Measurements from ENCODE around the gene NRL.

Gene NRL

DNA sequence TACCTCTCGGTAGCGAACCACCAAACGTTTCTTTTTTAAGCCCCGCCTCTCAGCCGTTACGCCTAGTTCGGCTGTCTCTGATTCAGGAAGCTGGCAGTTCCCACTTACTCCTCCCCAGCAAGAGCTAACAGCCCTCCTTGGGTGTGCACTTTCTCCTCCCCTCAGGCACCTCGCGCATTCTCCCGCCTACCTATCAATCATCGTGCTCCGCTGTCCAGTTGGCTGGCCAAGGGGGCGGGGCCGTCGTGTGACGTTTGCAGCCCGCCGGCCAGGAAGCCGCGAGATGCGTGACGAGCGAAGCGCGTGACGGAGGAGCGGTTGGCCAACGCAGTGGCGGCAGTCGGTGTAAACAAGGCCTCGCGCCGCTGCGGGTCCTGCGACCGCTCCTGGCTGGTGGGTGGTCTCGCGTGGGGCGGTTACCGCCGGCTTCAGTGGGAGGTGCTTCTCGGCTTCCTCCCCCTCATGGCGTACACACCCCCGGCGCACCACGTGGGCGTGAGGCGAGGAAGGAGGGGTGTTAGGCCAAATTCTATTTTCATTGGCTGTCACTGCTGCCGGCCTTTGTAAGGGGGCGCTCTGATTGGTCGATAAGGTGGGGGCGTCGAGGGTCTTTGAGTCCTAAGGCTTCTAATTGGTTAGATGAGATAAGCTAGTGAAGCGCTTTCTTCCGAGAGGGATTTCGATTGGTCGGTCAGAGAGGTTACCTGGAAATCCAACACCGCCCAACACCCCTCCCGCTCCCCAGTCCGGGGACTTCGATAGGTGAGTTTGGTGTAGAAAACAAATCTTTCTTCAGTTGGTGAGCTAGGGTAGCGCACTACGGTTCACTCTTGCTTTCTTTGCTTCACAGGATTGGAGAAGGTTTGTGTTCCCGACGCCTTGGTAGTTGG lies at the start of gene NRL, which contains the start of gene DCAF11:
Gene NRL, minus strand, starts transcription at position 418 of the 890 bp plus-strand sequence. CDS start 32,101 bp downstream, outside the sequence.
Gene DCAF11, plus strand, starts transcription at position 246 of the 890 bp plus-strand sequence. CDS start 818 bp downstream, outside the sequence.
- DNase-seq: peak; percentile 99

DNA sequence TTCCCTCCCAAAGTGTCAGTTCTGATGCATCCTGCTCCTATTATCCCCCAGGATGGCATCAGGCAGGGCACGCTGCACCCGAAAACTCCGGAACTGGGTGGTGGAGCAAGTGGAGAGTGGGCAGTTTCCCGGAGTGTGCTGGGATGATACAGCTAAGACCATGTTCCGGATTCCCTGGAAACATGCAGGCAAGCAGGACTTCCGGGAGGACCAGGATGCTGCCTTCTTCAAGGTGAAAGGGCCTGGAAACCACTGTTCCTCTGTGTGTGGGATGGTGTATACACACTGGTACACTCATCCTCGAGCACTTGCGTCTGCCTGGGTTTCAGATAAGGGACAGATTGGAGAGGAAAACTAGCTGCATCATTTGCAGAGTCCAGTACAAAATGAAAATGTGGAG lies 47.3 kb upstream of the NRL start:
- DNase-seq: no peak

DNA sequence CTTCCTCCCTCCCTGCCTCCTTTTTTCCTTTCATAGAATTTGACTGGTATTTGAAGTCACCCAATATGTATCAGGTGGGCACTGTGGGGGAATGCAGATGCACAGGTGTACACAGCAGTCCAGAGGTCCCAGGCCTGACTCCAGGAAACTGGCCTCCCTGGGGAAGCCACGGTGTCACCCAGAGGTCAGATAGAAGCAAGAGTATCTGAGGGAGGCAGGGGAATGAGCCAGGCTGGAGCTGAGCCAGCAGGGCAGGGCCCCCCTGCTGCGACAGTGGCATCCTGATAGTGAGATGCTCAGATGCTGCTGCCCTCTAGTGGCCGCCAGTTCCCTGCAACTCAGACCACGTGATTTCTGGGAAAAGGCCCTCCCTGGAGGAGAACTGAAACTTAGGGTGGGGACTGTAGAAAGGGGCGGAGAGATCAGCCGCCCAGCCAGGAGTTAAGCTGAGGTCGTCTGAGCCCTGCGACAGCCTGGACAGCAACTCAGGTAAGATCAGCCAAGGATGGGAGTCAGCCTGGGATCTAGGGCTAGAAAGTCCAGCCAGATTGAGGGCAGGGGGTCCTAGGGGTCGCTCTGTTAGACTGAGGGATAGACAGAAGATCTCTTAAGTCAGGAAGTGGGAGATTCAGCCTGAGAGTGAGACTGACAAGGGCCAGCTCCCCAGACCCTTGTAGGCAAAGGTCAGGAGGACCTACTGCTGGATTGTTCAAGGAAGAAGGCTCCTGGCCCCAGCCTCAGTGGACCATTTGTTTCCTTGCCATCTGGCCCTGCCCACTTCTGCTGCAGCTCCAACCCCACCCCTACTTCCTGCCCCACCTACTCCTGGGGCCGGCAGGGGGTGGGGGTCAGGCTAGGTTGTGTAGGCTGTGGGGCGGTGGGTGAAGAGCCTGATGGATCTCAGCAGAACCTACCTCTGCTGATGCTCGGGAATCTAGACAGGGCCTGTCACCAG lies 46.4 kb upstream of the NRL start, which contains the start of gene IRF9:
Gene IRF9, plus strand, starts transcription at position 416 of the 955 bp plus-strand sequence. CDS start 880 bp downstream, outside the sequence.
- DNase-seq: peak; percentile 94

DNA sequence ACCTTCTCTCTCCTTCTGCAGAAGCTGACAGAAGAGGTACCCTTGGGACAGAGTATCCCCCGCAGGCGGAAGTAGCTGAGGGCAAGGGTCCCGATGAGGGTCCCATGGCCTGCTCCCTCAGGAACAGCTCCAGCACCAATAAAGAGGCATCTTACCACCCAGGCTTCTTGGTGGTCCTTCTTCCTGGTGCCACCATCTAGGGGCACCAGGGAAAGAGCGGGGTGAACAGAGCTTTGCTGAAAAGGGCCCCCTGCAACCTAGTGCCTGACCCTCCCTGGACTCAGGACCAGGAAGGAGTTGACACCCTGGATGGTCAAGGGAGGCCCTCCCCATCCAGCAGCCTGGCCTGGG lies 45.7 kb upstream of the NRL start:
- no peak for DNase-seq

DNA sequence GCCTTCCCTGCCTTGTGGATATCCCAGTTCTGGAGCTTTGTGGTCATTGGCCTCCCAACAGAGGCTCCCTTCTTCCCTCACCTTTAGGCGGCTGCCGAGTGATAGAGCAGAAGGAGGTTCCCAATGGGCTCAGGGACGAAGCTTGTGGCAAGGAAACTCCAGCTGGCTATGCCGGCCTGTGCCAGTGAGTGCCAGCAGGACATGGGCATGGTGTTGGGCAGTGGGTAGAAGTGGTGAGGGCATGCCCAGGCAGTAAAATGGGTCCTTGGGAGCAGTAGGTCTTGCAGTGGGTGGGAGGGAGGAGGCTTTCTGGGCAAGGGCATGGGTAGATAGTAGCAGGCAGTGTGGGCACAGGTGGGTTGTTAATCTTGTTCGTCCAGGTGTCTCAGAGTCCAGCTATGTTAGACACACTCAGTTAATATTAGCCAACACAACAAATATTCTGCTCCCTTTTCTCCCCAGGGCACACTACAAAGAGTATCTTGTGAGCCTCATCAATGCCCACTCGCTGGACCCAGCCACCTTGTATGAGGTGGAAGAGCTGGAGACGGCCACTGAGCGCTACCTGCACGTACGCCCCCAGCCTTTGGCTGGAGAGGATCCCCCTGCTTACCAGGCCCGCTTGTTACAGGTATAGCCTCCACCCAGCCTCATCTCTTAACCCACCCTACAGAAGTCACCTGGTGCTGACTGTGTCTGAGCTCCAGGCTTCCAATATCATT lies 45.2 kb upstream of the NRL start:
- DNase-seq: no peak

DNA sequence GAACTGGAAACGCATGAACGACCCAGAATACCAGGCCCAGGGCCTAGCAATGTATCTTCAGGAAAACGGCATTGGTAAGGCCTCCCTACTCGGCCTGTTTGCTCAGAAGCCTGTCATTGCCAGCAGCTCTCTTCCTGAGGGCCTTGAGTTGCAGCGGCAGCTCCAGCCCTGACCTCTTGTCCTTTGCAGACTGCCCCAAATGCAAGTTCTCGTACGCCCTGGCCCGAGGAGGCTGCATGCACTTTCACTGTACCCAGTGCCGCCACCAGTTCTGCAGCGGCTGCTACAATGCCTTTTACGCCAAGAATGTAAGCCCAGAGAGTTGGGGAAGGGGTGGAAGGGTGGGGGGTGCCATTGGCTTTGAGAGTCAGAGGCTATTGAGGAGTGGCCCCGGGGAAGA lies 42.6 kb upstream of the NRL start:
- no peak for DNase-seq

DNA sequence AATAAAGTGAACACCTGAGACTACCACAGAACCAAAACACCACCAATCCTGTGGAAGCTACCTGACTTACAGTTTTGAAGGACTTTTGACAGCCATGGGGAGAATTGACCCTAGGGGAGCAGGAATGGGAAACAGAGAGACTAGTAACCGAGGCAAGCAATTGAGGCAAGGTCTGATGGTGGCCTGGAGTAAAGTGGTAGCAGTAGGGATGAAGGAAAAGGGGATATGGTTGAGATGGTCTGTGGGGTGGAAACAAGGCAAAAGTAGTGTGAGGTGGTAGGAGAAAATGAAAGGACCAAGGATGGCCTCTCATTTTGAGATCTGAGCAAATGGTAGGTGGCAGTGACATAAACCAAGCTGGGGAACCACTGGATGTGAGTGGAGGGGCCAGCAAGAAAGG lies 42.1 kb upstream of the NRL start:
- DNase-seq: no peak

DNA sequence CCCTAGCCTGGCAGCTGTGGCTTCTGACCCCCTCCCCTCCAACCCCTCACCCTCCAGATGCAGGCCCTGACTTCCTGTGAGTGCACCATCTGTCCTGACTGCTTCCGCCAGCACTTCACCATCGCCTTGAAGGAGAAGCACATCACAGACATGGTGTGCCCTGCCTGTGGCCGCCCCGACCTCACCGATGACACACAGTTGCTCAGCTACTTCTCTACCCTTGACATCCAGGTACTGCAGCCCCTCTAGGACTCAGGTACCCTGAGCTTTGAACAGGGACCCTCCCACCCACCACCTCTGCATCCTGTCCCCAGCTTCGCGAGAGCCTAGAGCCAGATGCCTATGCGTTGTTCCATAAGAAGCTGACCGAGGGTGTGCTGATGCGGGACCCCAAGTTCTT lies 40.4 kb upstream of the NRL start:
- DNase-seq: no peak

DNA sequence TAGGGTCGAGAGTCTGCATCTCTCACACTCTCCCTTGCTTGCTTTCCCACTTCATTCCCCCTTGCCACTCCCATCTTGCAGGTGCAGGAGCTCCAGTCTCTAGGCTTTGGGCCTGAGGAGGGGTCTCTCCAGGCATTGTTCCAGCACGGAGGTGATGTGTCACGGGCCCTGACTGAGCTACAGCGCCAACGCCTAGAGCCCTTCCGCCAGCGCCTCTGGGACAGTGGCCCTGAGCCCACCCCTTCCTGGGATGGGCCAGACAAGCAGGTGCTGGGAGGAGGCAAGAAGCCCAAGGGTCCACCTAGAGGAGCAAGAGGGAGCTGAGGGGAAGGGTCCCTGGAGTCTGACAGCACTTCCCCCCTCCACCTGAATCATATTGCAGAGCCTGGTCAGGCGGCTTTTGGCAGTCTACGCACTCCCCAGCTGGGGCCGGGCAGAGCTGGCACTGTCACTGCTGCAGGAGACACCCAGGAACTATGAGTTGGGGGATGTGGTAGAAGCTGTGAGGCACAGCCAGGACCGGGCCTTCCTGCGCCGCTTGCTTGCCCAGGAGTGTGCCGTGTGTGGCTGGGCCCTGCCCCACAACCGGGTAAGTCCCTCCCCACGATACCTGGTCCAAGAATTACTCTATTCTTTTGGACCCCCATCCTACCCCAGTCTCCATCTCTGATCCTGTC lies 36.8 kb upstream of the NRL start:
- no peak for DNase-seq

DNA sequence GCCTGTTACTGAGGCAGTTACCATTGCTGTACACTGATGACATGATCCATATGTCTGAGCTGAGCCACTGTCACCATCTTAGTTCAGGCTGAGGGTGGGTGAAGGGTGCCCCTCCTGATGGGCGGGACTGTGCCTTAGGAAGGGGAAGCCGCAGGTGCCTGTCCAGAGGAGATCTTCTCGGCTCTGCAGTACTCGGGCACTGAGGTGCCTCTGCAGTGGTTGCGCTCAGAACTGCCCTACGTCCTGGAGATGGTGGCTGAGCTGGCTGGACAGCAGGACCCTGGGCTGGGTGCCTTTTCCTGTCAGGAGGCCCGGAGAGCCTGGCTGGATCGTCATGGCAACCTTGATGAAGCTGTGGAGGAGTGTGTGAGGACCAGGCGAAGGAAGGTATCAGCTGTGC lies 36.2 kb upstream of the NRL start:
- no peak for DNase-seq

DNA sequence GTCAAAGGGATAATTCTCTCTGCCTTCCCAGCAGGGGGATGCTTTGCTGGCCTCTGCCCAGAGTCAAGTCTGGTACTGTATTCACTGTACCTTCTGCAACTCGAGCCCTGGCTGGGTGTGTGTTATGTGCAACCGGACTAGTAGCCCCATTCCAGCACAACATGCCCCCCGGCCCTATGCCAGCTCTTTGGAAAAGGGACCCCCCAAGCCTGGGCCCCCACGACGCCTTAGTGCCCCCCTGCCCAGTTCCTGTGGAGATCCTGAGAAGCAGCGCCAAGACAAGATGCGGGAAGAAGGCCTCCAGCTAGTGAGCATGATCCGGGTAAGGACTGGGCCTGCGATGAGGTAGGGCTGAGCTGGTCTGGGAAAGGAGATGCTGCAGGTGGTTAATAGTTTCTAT lies 35.8 kb upstream of the NRL start:
- DNase-seq: no peak

DNA sequence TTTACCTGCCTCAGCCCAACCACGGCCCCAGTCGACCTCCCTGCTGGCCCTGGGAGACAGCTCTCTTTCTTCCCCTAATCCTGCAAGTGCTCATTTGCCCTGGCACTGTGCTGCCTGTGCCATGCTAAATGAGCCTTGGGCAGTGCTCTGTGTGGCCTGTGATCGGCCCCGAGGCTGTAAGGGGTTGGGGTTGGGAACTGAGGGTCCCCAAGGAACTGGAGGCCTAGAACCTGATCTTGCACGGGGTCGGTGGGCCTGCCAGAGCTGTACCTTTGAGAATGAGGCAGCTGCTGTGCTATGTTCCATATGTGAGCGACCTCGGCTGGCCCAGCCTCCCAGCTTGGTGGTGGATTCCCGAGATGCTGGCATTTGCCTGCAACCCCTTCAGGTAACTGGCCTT lies 35.3 kb upstream of the NRL start:
- DNase-seq: no peak

DNA sequence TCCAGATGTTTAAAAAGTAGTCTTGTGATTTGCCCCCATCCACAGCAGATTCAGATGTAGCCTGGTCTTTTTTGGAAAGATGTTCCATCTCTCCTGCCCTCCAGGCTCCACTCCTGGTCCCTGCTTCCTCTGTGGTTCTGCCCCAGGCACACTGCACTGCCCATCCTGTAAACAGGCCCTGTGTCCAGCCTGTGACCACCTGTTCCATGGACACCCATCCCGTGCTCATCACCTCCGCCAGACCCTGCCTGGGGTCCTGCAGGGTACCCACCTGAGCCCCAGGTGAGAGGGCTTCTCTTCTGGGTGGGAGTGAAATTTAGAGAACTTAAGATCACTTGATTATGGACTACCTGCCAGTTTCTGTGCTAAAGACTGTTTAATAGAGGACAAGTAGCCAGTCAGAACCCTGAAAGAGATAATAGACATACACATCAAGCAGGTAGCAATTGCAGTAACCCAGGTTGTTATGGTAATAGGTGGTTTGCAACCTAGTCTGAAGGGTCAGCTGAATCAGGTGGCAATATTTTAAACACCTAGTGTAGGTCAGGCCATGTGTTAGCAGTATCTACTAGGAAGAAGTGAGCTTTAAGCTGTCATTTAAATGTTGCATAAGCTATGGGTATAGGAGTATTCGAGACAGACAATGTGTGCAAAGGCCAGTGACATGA lies 34.7 kb upstream of the NRL start:
- no peak for DNase-seq

DNA sequence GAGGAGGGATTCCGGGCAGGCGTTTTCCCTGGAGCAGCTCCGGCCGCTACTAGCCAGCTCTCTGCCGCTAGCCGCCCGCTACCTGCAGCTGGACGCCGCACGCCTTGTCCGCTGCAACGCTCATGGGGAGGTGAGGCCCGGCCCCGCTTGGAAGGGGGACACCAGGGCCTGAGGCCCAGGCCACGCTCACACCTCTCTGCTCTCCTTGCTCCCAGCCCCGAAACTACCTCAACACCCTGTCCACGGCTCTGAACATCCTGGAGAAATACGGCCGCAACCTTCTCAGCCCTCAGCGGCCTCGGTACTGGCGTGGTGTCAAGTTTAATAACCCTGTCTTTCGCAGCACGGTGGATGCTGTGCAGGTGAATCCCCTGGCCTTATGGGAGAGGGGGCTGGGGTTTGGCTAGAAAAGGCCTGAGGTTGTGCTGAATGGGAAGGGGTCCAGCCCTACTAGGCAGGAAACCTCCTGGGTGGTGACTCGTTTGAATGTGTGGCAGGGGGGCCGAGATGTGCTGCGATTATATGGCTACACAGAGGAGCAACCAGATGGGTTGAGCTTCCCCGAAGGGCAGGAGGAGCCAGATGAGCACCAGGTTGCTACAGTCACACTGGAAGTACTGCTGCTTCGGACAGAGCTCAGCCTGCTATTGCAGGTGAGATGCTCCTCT lies 33.1 kb upstream of the NRL start:
- DNase-seq: no peak

DNA sequence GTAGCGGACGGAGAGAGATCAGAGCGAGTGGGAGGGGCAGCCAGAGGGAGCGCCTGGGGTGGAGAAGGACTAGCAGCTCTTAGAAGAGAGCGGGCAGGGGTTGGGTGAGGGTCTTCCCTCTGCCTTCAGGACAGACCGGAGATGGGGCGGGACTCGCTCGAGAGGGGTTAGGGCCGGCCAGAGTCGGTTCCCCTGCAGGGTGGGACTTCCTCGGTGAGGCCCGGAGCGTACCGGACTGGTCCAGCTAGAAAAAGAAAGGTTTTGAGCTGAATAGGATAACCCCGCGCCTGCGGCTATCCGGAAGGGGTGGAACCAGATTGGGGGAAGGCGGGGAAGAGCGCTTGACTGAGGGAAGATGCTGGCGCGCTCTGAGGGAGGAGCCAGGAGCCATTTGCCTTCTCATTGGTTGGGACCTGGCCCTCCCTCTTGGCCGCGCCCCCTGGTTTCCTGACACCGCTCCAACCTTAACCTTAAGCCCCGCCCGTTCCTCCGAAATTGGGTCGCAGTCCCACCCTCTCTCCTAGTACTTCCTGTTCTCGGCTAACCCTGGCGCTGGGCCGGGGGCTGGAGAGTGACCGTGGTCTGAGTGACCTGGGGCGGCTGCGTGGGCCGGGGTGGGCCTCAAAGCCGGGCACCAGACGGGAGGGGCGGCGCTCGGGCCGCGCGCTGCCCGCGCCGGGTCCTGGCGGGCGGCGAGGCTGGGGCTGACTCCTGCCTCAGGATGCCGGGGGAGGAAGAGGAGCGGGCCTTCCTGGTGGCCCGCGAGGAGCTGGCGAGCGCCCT lies 32.4 kb upstream of the NRL start, which contains the start of gene RNF31:
Gene RNF31, plus strand, starts transcription at position 521 of the 783 bp plus-strand sequence. Its CDS starts 201 bp downstream, at position 722.
- DNase-seq: peak; percentile 98

DNA sequence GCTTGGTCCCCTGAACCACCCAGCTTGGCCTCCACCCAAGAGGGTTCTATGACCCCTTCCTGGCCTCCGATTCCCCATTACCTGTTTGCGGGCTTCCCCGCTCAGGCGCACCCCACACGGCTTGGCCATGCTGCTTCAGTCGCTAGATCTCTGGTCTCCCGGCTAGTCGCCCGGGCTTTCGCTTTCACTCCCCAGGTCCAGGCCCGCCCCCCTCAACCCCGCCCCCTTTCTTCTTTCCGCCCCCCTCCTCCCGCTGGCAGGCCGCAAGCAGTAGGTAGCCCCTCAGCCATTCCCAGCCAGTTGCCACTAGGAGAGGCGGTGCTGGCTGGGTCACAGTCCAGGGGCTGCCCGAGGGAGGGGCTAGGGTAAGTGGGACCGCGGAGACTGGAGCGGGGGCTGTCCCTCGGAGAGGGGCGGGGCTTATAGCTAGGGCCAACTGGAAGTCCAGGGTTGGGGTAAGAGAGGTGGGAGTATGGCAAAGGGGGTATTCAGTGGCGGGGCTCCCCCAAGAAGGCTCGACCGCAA lies 31.8 kb upstream of the NRL start, which contains the start of gene PSME2:
Gene PSME2, minus strand, starts transcription at position 158 of the 525 bp plus-strand sequence. Its CDS starts 29 bp downstream, at position 129.
- peak; percentile 94 for DNase-seq

DNA sequence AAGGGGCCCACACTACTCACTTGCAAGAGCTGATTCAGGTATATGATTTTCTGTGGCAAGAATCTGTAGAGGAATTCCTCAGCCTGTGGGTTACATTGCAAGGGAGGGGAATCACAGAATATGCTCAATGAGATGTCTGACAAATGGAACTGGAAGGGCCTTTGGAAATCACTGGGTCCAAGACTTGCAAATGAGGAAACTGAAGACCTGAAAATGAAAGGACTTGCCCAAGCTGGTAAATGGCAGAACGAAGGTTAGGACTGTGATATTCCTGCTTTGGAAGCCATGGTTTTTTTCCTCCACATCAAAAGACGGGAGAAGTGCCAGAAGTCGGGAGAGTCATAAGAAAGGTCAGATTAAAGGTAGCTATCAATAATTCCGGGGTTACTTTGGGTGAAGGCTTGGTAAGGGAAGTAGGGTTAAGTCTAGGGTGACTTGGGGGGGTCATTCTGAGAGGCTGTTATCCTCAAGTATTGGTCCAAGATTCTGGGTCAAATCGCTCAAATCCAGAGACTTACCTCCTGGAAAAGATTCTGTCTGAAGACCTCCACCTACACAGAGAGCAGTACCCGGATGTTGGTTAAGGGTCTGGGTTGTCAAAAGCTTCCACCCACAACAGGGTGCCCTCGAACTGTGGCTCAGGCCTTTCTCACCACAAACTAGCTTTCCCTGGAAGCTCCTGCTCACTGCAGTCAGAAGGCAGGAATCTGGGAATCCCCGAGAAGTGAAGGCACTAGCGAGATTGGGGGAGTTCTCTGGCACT lies 31.1 kb upstream of the NRL start:
- no peak for DNase-seq

DNA sequence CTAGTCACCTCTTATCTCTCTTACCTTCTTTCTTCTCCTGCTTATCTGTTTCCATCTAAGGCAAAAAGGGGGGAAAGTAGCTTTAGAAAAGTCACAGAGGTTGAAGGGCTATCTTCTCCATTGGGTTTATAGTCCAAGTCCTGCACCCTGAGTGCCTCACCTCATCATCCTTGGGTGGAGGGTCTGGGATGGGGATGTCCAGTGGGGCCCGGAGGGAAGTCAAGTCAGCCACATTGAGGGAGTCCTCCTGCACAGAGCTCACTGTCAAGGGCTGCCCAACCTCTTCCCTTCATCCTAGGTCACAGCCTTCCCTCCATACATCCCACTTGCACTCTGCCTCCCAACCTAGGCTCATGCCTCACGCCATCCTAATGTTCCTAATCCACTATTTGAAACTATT lies 30.5 kb upstream of the NRL start:
- no peak for DNase-seq

DNA sequence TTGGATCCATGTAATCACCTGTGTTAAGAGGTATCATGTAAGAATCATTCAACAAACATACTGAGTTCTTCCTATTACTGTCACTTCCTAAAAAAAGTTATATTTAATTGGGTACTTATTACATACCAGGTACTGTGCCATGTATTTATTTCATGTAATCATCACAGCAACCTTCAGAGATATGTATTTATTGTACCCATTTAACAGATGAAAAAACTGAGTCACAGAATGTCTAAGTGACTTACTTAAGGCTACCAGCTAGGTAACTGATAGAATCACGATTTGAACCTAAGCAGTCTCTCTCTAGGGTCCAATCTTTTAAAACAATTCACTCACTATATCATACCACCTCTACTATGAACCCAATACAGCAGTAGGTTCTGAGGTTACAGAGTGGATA lies 29.7 kb upstream of the NRL start:
- no peak for DNase-seq

All from NCI-H1694 treated with DMSO at 0.1 percent for 48 hours (cell line).